NB4 (cell line): ENCODE results near the gene MCM3AP.
"Not testable (repeated sequence)": the region's sequence is repeated elsewhere in the genome, so short reads cannot be mapped to it uniquely, and the experiment has no call there.

Source experiments
- DNase-seq: peaks from one replicate; pipeline ENCODE4 v3.0.0; 2010; ENCODE audit warnings: low read depth
- H3K4me3 ChIP-seq: one replicate; pipeline ENCODE4 v1.5.1; 2011; ENCODE audit warnings: mild to moderate bottlenecking, low read depth, low read length, moderate library complexity
- MYC ChIP-seq: IDR thresholded peaks from 2 replicates; pipeline ENCODE4 v1.6.1; 2011; ENCODE audit warnings: low read depth, low read length
- POLR2A ChIP-seq: IDR thresholded peaks from 2 replicates; pipeline ENCODE4 v1.6.1; 2011; ENCODE audit warnings: mild to moderate bottlenecking; ENCODE audit not compliant: insufficient read length; ENCODE audit errors: extremely low read depth
- TF ChIP-seq, protein P1 (sequence below): IDR thresholded peaks from one replicate; pipeline ENCODE4 v1.5.1; 2012; ENCODE audit warnings: low read depth, low read length
- TF ChIP-seq, protein P2 (sequence below): IDR thresholded peaks from 2 replicates; pipeline ENCODE4 v1.6.1; 2011; ENCODE audit warnings: low read depth, low read length

MCM3AP gene

DNA sequence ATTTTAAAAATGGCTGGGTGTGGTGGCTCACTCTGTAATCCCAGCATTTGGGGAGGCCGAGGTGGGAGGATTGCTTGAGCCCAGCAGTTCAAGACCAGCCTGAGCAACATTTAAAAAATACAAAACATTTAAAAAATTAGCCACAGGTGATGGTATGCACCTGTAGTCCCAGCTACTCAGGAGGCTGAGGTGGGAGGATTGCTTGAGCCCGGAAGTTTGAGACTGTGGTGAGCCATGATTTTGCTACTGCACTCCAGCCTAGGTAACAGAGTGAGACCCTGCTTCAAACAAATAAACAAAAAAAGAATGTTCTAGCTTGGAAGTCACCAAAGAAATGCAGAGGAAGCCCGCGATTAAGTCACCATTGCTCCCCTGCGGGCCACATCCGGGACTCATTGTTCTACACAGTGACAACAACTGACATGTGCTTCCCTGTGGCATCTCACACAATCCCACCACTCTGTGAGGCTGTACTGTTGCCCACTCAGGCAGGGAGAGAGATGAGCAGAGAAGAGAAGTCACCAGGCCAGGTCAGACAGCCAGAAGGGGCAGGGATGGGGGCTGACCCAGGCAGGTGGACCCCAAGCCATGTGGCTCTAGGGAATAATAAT, 82.7 kb downstream of the MCM3AP start:
- DNase-seq, result no peak
- no peak overlapping the region for H3K4me3 ChIP-seq
- TF ChIP-seq MYC (no peak), POLR2A (no peak)
- TF ChIP-seq, protein P1, sequence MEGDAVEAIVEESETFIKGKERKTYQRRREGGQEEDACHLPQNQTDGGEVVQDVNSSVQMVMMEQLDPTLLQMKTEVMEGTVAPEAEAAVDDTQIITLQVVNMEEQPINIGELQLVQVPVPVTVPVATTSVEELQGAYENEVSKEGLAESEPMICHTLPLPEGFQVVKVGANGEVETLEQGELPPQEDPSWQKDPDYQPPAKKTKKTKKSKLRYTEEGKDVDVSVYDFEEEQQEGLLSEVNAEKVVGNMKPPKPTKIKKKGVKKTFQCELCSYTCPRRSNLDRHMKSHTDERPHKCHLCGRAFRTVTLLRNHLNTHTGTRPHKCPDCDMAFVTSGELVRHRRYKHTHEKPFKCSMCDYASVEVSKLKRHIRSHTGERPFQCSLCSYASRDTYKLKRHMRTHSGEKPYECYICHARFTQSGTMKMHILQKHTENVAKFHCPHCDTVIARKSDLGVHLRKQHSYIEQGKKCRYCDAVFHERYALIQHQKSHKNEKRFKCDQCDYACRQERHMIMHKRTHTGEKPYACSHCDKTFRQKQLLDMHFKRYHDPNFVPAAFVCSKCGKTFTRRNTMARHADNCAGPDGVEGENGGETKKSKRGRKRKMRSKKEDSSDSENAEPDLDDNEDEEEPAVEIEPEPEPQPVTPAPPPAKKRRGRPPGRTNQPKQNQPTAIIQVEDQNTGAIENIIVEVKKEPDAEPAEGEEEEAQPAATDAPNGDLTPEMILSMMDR, result no peak
- TF ChIP-seq, protein P2, sequence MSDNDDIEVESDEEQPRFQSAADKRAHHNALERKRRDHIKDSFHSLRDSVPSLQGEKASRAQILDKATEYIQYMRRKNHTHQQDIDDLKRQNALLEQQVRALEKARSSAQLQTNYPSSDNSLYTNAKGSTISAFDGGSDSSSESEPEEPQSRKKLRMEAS, result no peak

DNA sequence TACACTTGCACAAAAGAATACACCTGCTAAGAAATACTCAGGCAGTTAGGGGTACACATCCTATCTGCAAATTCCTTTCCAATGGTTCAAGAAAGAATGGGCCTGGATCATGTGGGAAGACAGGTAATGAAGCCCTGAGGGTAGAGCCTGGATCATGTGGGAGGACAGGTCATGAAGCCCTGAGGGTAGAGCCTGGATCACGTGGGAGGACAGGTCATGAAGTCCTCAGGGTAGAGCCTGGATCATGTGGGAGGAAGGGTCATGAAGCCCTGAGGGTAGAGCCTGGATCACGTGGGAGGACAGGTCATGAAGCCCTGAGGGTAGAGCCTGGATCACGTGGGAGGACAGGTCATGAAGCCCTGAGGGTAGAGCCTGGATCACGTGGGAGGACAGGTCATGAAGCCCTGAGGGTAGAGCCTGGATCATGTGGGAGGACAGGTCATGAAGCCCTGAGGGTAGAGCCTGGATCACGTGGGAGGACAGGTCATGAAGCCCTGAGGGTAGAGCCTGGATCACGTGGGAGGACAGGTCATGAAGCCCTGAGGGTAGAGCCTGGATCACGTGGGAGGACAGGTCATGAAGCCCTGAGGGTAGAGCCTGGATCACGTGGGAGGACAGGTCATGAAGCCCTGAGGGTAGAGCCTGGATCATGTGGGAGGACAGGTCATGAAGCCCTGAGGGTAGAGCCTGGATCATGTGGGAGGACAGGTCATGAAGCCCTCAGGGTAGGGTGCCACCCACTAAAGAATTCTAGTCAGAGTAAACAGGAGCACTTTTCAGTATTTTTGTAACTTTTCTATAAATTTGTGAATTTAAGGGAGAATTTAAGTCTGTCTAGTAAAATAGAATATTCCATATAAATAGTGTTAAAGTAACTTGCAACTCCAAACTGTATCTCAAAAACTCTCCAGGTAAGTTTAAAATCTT, 84.3 kb downstream of the MCM3AP start:
- DNase-seq, H3K4me3 ChIP-seq: not testable (repeated sequence)

DNA sequence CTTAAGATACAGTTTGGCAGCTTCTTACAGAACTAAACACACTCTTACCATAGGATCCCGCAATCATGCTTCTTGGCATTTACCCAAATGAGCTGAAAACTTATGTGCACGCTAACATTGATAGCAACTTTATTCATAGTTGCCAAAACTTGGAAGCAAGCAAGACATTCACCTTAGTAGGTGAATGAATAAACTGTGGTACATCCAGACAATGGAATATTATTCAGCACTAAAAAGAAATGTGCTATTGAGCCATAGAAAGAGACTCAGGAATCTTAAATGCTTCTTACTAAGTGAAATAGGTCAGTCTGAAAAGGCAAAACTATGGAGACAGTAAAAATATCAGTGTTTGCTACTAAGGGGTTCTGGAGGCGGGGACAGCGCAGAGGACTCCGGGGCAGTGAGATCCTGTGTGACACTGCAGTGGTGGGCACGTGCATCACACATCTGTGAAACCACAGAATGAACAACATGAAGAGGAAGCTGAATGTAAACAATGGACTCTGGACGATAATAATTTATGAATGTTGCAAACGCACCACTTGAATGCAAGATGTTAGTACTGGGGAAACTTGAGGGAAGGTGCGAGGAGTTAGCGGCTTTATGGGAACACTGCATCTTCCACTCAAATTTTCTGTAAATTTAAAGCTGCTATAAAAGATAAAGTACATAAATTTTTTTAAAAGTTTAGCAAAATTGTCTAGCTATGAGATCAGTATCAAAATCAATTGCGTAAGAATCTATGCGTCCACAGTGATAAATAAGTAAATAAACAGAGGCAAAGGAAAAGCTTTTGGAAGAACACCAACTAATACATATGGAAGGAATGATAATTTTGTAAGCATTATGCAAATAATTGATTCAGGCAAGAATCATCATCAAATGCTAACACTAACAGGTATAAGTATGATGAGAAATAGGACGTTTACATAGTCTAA, 85.7 kb downstream of the MCM3AP start:
- TF ChIP-seq, protein P2, result no peak
- no peak for TF ChIP-seq MYC
- TF ChIP-seq, protein P1, result no peak
- no peak for TF ChIP-seq POLR2A
- H3K4me3 ChIP-seq, result no peak overlapping the region
- DNase-seq, result no peak

DNA sequence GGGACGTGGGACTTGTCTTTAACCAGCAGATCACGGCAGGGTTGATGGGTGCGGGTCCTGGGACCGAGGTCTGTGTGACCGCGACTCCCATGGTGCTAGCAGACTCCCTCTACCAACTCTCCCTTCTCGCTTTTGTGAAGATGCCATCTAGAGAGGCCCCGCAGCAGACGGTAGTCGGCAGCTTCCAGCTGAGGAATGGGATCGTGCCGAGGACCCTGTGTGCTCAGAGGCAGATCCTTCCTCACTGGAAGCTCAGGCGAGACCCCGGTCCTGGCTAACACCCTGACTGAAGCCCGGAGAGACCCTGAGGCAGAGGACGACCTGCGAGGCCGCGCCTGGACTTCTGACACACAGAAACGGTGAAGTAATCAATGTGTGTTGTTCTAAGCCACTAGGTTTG, 88.7 kb downstream of the MCM3AP start:
- TF ChIP-seq MYC, result no peak
- TF ChIP-seq, protein P2, result no peak
- TF ChIP-seq, protein P1, result no peak
- TF ChIP-seq POLR2A, result no peak
- no peak overlapping the region for H3K4me3 ChIP-seq
- no peak for DNase-seq

DNA sequence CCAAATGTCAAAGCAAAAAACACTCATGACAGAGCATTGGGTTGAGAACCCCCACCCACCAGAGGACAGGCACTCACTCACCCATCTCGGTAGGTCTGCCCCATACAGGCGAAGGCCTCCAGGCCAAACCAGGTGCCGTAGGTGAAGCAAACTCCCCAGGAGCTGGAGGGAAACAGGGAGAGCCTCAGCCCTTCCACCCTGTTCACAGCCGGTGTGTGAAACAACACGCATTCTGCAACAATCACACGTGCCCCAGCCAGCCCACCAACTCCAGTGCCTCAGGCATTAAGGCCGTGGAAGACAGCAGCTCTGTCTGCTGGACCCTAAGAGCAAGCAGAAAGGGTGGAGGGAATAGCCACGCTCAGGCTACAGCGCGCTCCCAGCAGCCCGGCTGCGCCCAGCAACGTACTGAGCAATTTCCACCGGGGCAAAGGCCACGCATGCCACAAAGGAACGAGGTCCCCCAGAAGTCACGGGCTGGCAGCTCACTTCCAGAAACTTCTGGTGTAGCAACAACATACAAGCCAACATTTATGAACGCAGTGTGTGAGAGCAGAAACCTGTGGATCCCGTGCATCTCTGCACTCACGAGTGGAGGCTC, 89.7 kb downstream of the MCM3AP start:
- TF ChIP-seq, protein P2, result no peak
- no peak for TF ChIP-seq MYC
- H3K4me3 ChIP-seq, result no peak overlapping the region
- no peak for DNase-seq

DNA sequence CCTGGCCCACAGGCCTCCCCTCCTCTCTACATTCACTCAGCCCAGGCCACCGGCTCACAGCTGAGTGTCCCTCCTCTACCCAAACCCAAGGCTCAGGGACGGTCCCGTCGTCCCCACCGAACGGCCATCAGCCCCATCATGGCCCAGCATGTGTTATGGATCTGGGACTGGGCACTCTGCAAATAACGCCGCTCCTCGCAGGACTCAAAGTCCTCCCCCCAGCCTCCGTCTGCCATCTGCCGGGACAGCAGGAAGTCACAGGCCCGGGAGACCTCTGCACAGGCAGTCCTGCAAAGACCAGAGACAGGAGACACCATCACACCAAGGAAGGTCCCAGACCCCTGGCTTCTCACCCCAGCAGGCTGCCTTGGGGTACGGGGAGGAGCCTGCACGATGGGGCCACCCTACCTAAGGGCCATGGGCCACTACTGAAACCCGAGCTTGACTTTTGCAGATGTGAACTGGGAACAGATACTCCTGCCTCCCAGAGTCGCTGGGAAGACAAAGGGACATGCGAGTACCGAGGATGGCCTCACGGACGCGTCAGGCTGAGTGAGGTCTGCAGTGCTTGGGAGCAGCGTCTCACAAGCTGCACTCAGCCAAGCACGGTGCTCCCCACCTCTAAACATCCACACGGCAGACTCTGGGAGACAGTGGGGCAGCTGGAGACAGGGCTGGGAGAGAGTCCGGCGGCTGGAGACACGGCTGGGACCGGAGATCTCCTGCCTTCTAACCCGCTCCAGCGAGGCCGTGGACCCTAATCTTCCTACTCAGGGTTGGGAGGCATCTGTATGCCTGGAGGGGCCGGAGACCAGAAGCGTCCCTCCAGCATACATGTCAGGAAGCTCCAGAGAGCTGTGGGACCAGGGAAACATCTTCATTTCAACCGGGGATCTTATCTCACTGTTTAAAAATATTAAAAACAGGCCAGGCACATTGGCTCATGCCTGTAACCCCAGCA, 90.8 kb downstream of the MCM3AP start:
- TF ChIP-seq, protein P2, result no peak
- TF ChIP-seq MYC, result no peak
- H3K4me3 ChIP-seq, result no peak overlapping the region
- no peak for DNase-seq
